Measurements from ENCODE around the gene DNM3.

DNA sequence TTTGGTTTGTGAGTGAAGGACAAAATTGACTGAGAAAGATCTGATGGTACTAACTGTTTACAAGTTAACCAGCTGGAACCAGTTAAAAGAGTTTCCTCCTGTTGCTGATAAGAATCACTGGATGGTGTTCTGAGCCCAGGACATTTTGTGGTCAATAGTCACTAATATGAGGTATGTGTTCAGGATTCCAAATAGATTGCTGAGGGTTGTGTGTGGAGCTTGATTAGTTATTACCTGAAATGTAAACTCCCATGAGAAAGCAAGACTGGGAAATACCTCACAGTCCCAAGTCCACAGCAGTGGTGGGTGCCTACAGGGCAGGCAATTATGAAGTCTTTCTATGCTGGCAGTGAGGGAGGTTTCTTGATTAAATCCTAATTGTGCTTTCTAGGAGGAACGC is 164.6 kb downstream of the DNM3 start:
- TF ChIP-seq POLR2A (IDR thresholded peaks at IDR 0.05; ENCODE audit: low read length) (no peak), GATA1 (IDR thresholded peaks at IDR 0.05; ENCODE audit: low read depth, low read length) (no peak)
